Gastrocnemius medialis (tissue), 4 donors: Measurements from ENCODE around the gene HTR2C. TPM values are rescaled to one million over a fixed set of nuclear protein-coding genes. Genes with fewer than 3 reads are reported as not detected.

Experiments used
- ATAC-seq, 2 donors: fragments of 150-250 bp; one replicate each; pipeline ENCODE4 v1.9.1; 2016
- DNase-seq, 2 donors: peaks; one replicate each; pipeline ENCODE4 v3.0.0-alpha.2; 2019
- H3K27ac ChIP-seq, 4 donors: fragments of 200-600 bp; sonication (generic); 1 replicate in 1 of 4; 2 replicates in 3 of 4; pipeline ENCODE4 v1.5.1; 2016 to 2018; ENCODE audit warnings: mild to moderate bottlenecking in 2 of 4, moderate library complexity in 1 of 4
- H3K27me3 ChIP-seq, 3 donors: fragments of 200-600 bp; sonication (generic) in 2 of 3; 1 replicate in 1 of 3; 2 replicates in 2 of 3; pipeline versions ENCODE4 v1.5.1 to v1.6.0; 2016 to 2019; ENCODE audit warnings: mild to moderate bottlenecking in 1 of 3, moderate library complexity in 1 of 3
- H3K36me3 ChIP-seq, 2 donors: fragments of 200-600 bp; sonication (generic) in 1 of 2; one replicate each; pipeline ENCODE4 v1.5.1; 2017 to 2018
- H3K4me1 ChIP-seq, 2 donors: fragments of 200-600 bp; sonication (generic) in 1 of 2; one replicate each; pipeline ENCODE4 v1.5.1; 2016 to 2017; ENCODE audit warnings: mild to moderate bottlenecking in 2 of 2
- H3K4me3 ChIP-seq, 4 donors: fragments of 200-600 bp; sonication (generic) in 3 of 4; 1 replicate in 1 of 4; 2 replicates in 3 of 4; pipeline ENCODE4 v1.5.1; 2016 to 2019; ENCODE audit warnings: mild to moderate bottlenecking in 2 of 4
- H3K9me3 ChIP-seq, 3 donors: fragments of 200-600 bp; sonication (generic) in 2 of 3; 1 replicate in 1 of 3; 2 replicates in 2 of 3; pipeline ENCODE4 v1.5.1; 2016 to 2019
- CTCF ChIP-seq, 5 experiments: fragments of 450-650 bp in 3 of 5; fragments of 200-600 bp in 2 of 5; sonication (generic) in 2 of 5; IDR thresholded peaks in 4 of 5; conservative IDR thresholded peaks in 1 of 5; 1 replicate in 4 of 5; 2 replicates in 1 of 5; pipeline ENCODE4 v1.5.1; 2016 to 2019; ENCODE audit warnings: antibody characterized with exemption in 5 of 5, mild to moderate bottlenecking in 3 of 5, moderate library complexity in 3 of 5
- POLR2A ChIP-seq, 2 donors: fragments of 450-650 bp; IDR thresholded peaks; one replicate each; pipeline ENCODE4 v1.6.1; 2017; ENCODE audit warnings: antibody characterized with exemption in 2 of 2, mild to moderate bottlenecking in 2 of 2, moderate library complexity in 2 of 2
- in situ Hi-C, 4 donors: fragments of 200-750 bp; cut with MboI; loops; one replicate each; pipeline versions ENCODE4 v1.15.0 to v1.8.0; 2017; ENCODE audit warnings: low sequenced_read_pairs in 4 of 4
- intact Hi-C: fragments of 100-400 bp; cut with DNase I; formaldehyde crosslinking; loops from one replicate; pipeline ENCODE4 v1.15.1; 2023; ENCODE audit warnings: low total_unique reads
- total RNA-seq, 4 donors: library from RNA; depleted of rRNA; stranded (reverse); fragments of >200 nt; gene quantifications; one replicate each; pipeline versions ENCODE4 v1.1.0 to v1.2.3, GENCODE V29; 2016

Gene HTR2C
- total RNA-seq, 4 donors from 2014 or later, result not detected

GRCh38 chrX:114766541-114766940 lies 182.7 kb downstream of the HTR2C start:
- Histone ChIP-seq H3K36me3 (no peaks in the 10 kb centered on the region), H3K4me3 (no peak overlapping the region), H3K27me3 (no peaks in the 10 kb centered on the region), H3K27ac (no peak overlapping the region), H3K9me3 (peaks cover 0 to 2% (median 0%) of the 10 kb centered on the region in 3 donors), H3K4me1 (no peaks in the 10 kb centered on the region)
- no peak for TF ChIP-seq POLR2A (IDR thresholded peaks at IDR 0.05)
- no peak for TF ChIP-seq CTCF (IDR thresholded peaks at IDR 0.05 in 4 of 5, conservative IDR thresholded peaks at IDR 0.05 in 1 of 5)
- DNase-seq (no peak), ATAC-seq (no peak)
- in situ Hi-C loops, result no loop called here
- intact Hi-C loops, result no loop called here

DNA sequence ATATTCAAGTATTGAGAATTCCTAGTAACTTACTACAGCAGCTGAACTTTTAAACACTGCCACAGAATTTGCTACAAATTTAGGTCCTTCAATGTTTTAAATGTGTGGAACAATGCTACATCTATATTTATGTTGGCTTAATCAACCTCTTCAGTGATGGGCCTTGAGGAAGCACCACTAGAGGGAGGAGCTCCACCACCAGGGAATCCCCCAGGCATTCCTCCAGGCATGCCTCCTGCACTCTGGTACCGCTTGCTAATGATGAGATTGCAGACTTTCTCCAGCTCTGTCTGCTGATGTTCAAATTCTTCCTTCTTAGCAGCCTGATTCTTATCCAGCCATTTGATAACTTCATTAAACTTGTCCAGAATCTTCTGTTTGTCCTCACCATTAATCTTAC lies 190.8 kb downstream of the HTR2C start:
- H3K27me3 ChIP-seq, result no peaks in the 10 kb centered on the region
- H3K4me3 ChIP-seq, result no peak overlapping the region
- ATAC-seq (no peak), DNase-seq (no peak)
- intact Hi-C loops, result no loop called here
- no peaks in the 10 kb centered on the region for H3K9me3 ChIP-seq
- H3K27ac ChIP-seq, result no peak overlapping the region
- in situ Hi-C loops, result no loop called here
- no peaks in the 10 kb centered on the region for H3K4me1 ChIP-seq
- H3K36me3 ChIP-seq, result no peaks in the 10 kb centered on the region
- TF ChIP-seq CTCF (IDR thresholded peaks at IDR 0.05 in 4 of 5, conservative IDR thresholded peaks at IDR 0.05 in 1 of 5) (no peak), POLR2A (IDR thresholded peaks at IDR 0.05) (no peak)

GRCh38 chrX:114782925-114783324 lies 199.0 kb downstream of the HTR2C start:
- DNase-seq, result no peak
- TF ChIP-seq CTCF (IDR thresholded peaks at IDR 0.05 in 4 of 5, conservative IDR thresholded peaks at IDR 0.05 in 1 of 5), result no peak
- no peak for ATAC-seq
- in situ Hi-C loops, result no loop called here
- Histone ChIP-seq H3K36me3 (no peaks in the 10 kb centered on the region), H3K4me3 (no peak overlapping the region), H3K9me3 (no peaks in the 10 kb centered on the region), H3K27me3 (no peaks in the 10 kb centered on the region), H3K4me1 (no peaks in the 10 kb centered on the region), H3K27ac (no peak overlapping the region)
- intact Hi-C loops, result no loop called here

GRCh38 chrX:114787061-114787460 lies 203.2 kb downstream of the HTR2C start:
- Histone ChIP-seq H3K9me3 (no peaks in the 10 kb centered on the region), H3K27ac (no peak overlapping the region), H3K4me3 (no peak overlapping the region), H3K36me3 (no peaks in the 10 kb centered on the region), H3K4me1 (no peaks in the 10 kb centered on the region), H3K27me3 (no peaks in the 10 kb centered on the region)
- ATAC-seq (peak in 1 of 2 donors; percentile 42), DNase-seq (no peak)
- intact Hi-C loops (no loop called here), in situ Hi-C loops (no loop called here)
- TF ChIP-seq POLR2A (IDR thresholded peaks at IDR 0.05), result no peak
- no peak for TF ChIP-seq CTCF (IDR thresholded peaks at IDR 0.05 in 4 of 5, conservative IDR thresholded peaks at IDR 0.05 in 1 of 5)

DNA sequence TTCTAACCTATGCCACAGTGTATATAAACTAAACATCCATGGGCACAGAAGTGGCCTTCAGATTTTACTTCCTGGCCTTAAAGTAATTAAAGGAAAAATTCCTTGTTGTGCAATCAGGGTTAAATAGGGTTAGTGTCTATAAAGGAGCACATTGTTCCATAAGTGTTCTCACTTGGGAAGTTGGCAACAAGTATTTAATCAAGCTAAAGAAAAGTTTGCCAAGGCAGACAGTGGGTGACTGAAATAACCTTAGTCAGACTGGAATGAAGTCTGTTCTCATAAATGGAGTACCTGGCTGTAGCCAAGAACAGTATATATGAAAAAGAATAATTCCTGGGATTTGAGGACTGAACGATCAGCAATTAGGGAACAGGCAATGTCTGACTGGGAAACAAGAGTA lies 213.6 kb downstream of the HTR2C start:
- in situ Hi-C loops (no loop called here), intact Hi-C loops (no loop called here)
- no peak for ATAC-seq
- Histone ChIP-seq H3K27ac (no peak overlapping the region), H3K27me3 (no peaks in the 10 kb centered on the region), H3K4me3 (no peak overlapping the region), H3K9me3 (no peaks in the 10 kb centered on the region), H3K36me3 (no peaks in the 10 kb centered on the region), H3K4me1 (no peaks in the 10 kb centered on the region)
- TF ChIP-seq POLR2A (IDR thresholded peaks at IDR 0.05), result no peak
- DNase-seq, result no peak
